ENCODE results near the gene SRD5A1. TPM values are rescaled to one million over a fixed set of nuclear protein-coding genes. Genes with fewer than 3 reads are reported as not detected.
A peak's percentile ranks its signal among the peaks of the same experiment; 100 is the strongest.

Gene SRD5A1
- total and polyA plus RNA-seq, 4 donors: 2.5 to 7.7 (median 4.7) TPM

GRCh38 chr5:6715758-6716628 is 82.8 kb downstream of the SRD5A1 start:
- Histone ChIP-seq H3K36me3 (ENCODE audit: control insufficient read depth in 1 of 2, insufficient read depth in 2 of 2, low read length in 1 of 2) (no peaks in the 10 kb centered on the region), H3K4me3 (ENCODE audit: low read length in 2 of 2) (peak overlapping the region; percentile 24 to 27), H3K27ac (ENCODE audit: low read depth in 1 of 2, low read length in 2 of 2) (no peak overlapping the region), H3K27me3 (ENCODE audit: control insufficient read depth in 1 of 2, insufficient read depth in 2 of 2, low read length in 1 of 2) (no peaks in the 10 kb centered on the region), H3K9me3 (ENCODE audit: control insufficient read depth, low read length) (no peaks in the 10 kb centered on the region), H3K4me1 (ENCODE audit: control insufficient read depth in 1 of 2, insufficient read depth in 2 of 2, low read length in 2 of 2) (peaks cover 7% of the 10 kb centered on the region in 2 donors)
- no peak for DNase-seq
- WGBS, 2 donors: 28 to 33% methylated on average over 17 of the region's 17 CpGs
- intact Hi-C loops (cut with DNase I): loop anchor here in 1 of 2 donors (10.0 kb wide), 3 partner anchors 261 to 1291 kb away; partner anchors contain the start of genes ICE1 and MED10
- ATAC-seq (ENCODE audit: low FRiP score): no peak

- Histone ChIP-seq H3K4me1 (ENCODE audit: control insufficient read depth in 1 of 2, insufficient read depth in 2 of 2, low read length in 2 of 2) (peaks cover 7% of the 10 kb centered on the region in 2 donors), H3K27ac (ENCODE audit: low read depth in 1 of 2, low read length in 2 of 2) (no peak overlapping the region), H3K27me3 (ENCODE audit: control insufficient read depth in 1 of 2, insufficient read depth in 2 of 2, low read length in 1 of 2) (no peaks in the 10 kb centered on the region), H3K4me3 (ENCODE audit: low read length in 2 of 2) (no peak overlapping the region), H3K36me3 (ENCODE audit: control insufficient read depth in 1 of 2, insufficient read depth in 2 of 2, low read length in 1 of 2) (no peaks in the 10 kb centered on the region), H3K9me3 (ENCODE audit: control insufficient read depth, low read length) (no peaks in the 10 kb centered on the region)
- ATAC-seq (ENCODE audit: low FRiP score) (no peak), DNase-seq (no peak)
- 54 to 64% methylated on average over 4 of the region's 4 CpGs for WGBS, 2 donors
- intact Hi-C loops (cut with DNase I): loop anchor here in 1 of 2 donors (10.0 kb wide), 3 partner anchors 262 to 1292 kb away; partner anchors contain the start of genes ICE1 and MED10
Observed at GRCh38 chr5:6716629-6717149, 83.4 kb downstream of the SRD5A1 start.

GRCh38 chr5:6717247-6717646 is 84.0 kb downstream of the SRD5A1 start:
- no peak overlapping the region for H3K27ac ChIP-seq (ENCODE audit: low read depth in 1 of 2, low read length in 2 of 2)
- no peaks in the 10 kb centered on the region for H3K9me3 ChIP-seq (ENCODE audit: control insufficient read depth, low read length)
- no peaks in the 10 kb centered on the region for H3K36me3 ChIP-seq (ENCODE audit: control insufficient read depth in 1 of 2, insufficient read depth in 2 of 2, low read length in 1 of 2)
- DNase-seq (no peak), ATAC-seq (ENCODE audit: low FRiP score) (no peak)
- H3K4me1 ChIP-seq (ENCODE audit: control insufficient read depth in 1 of 2, insufficient read depth in 2 of 2, low read length in 2 of 2): peaks cover 7% of the 10 kb centered on the region in 2 donors
- H3K4me3 ChIP-seq (ENCODE audit: low read length in 2 of 2): no peak overlapping the region
- H3K27me3 ChIP-seq (ENCODE audit: control insufficient read depth in 1 of 2, insufficient read depth in 2 of 2, low read length in 1 of 2): no peaks in the 10 kb centered on the region
- intact Hi-C loops (cut with DNase I): loop anchor here in 1 of 2 donors (10.0 kb wide), 3 partner anchors 262 to 1292 kb away; partner anchors contain the start of genes ICE1 and MED10

- intact Hi-C loops (cut with DNase I): loop anchor here in 1 of 2 donors (10.0 kb wide), 3 partner anchors 263 to 1293 kb away; partner anchors contain the start of genes ICE1 and MED10
- Histone ChIP-seq H3K4me1 (ENCODE audit: control insufficient read depth in 1 of 2, insufficient read depth in 2 of 2, low read length in 2 of 2) (peaks cover 7% of the 10 kb centered on the region in 2 donors), H3K4me3 (ENCODE audit: low read length in 2 of 2) (no peak overlapping the region), H3K27ac (ENCODE audit: low read depth in 1 of 2, low read length in 2 of 2) (no peak overlapping the region), H3K27me3 (ENCODE audit: control insufficient read depth in 1 of 2, insufficient read depth in 2 of 2, low read length in 1 of 2) (no peaks in the 10 kb centered on the region), H3K36me3 (ENCODE audit: control insufficient read depth in 1 of 2, insufficient read depth in 2 of 2, low read length in 1 of 2) (no peaks in the 10 kb centered on the region), H3K9me3 (ENCODE audit: control insufficient read depth, low read length) (no peaks in the 10 kb centered on the region)
- no peak for DNase-seq
- no peak for ATAC-seq (ENCODE audit: low FRiP score)
- 48 to 54% methylated on average over 4 of the region's 4 CpGs for WGBS, 2 donors
Observed at GRCh38 chr5:6717687-6718086, 84.4 kb downstream of the SRD5A1 start.

- ATAC-seq (ENCODE audit: low FRiP score) (no peak), DNase-seq (no peak)
- H3K27ac ChIP-seq (ENCODE audit: low read depth in 1 of 2, low read length in 2 of 2): no peak overlapping the region
- no peaks in the 10 kb centered on the region for H3K36me3 ChIP-seq (ENCODE audit: control insufficient read depth in 1 of 2, insufficient read depth in 2 of 2, low read length in 1 of 2)
- whole genome bisulfite sequencing, 2 donors: 61 to 64% methylated on average over 14 of the region's 14 CpGs
- peaks cover 7% of the 10 kb centered on the region in 2 donors for H3K4me1 ChIP-seq (ENCODE audit: control insufficient read depth in 1 of 2, insufficient read depth in 2 of 2, low read length in 2 of 2)
- intact Hi-C loops (cut with DNase I): loop anchor here in 1 of 2 donors (10.0 kb wide), 3 partner anchors 263 to 1293 kb away; partner anchors contain the start of genes ICE1 and MED10
- H3K4me3 ChIP-seq (ENCODE audit: low read length in 2 of 2): no peak overlapping the region
- H3K9me3 ChIP-seq (ENCODE audit: control insufficient read depth, low read length): no peaks in the 10 kb centered on the region
- H3K27me3 ChIP-seq (ENCODE audit: control insufficient read depth in 1 of 2, insufficient read depth in 2 of 2, low read length in 1 of 2): no peaks in the 10 kb centered on the region
Observed at GRCh38 chr5:6718161-6718681, 85.0 kb downstream of the SRD5A1 start.

- DNase-seq (no peak), ATAC-seq (ENCODE audit: low FRiP score) (no peak)
- no peaks in the 10 kb centered on the region for H3K9me3 ChIP-seq (ENCODE audit: control insufficient read depth, low read length)
- WGBS, 2 donors: 28 to 41% methylated on average over 5 of the region's 5 CpGs
- no peak overlapping the region for H3K4me3 ChIP-seq (ENCODE audit: low read length in 2 of 2)
- no peak overlapping the region for H3K27ac ChIP-seq (ENCODE audit: low read depth in 1 of 2, low read length in 2 of 2)
- intact Hi-C loops (cut with DNase I): loop anchor here in 1 of 2 donors (10.0 kb wide), 3 partner anchors 264 to 1294 kb away; partner anchors contain the start of genes ICE1 and MED10
- no peaks in the 10 kb centered on the region for H3K36me3 ChIP-seq (ENCODE audit: control insufficient read depth in 1 of 2, insufficient read depth in 2 of 2, low read length in 1 of 2)
- H3K4me1 ChIP-seq (ENCODE audit: control insufficient read depth in 1 of 2, insufficient read depth in 2 of 2, low read length in 2 of 2): peaks cover 7% of the 10 kb centered on the region in 2 donors
- H3K27me3 ChIP-seq (ENCODE audit: control insufficient read depth in 1 of 2, insufficient read depth in 2 of 2, low read length in 1 of 2): no peaks in the 10 kb centered on the region
Observed at GRCh38 chr5:6718718-6719117, 85.5 kb downstream of the SRD5A1 start.

- no peak for DNase-seq
- H3K4me3 ChIP-seq (ENCODE audit: low read length in 2 of 2): no peak overlapping the region
- H3K27me3 ChIP-seq (ENCODE audit: control insufficient read depth in 1 of 2, insufficient read depth in 2 of 2, low read length in 1 of 2): no peaks in the 10 kb centered on the region
Observed at GRCh38 chr5:6719417-6719816, 86.2 kb downstream of the SRD5A1 start.

GRCh38 chr5:6719896-6720560 is 86.8 kb downstream of the SRD5A1 start:
- Histone ChIP-seq H3K27ac (ENCODE audit: low read depth in 1 of 2, low read length in 2 of 2) (no peak overlapping the region), H3K4me1 (ENCODE audit: control insufficient read depth in 1 of 2, insufficient read depth in 2 of 2, low read length in 2 of 2) (peaks cover 7% of the 10 kb centered on the region in 2 donors), H3K4me3 (ENCODE audit: low read length in 2 of 2) (no peak overlapping the region), H3K36me3 (ENCODE audit: control insufficient read depth in 1 of 2, insufficient read depth in 2 of 2, low read length in 1 of 2) (no peaks in the 10 kb centered on the region), H3K27me3 (ENCODE audit: control insufficient read depth in 1 of 2, insufficient read depth in 2 of 2, low read length in 1 of 2) (no peaks in the 10 kb centered on the region), H3K9me3 (ENCODE audit: control insufficient read depth, low read length) (no peaks in the 10 kb centered on the region)
- no peak for ATAC-seq (ENCODE audit: low FRiP score)
- intact Hi-C loops (cut with DNase I): loop anchor here in 1 of 2 donors (10.0 kb wide), 3 partner anchors 265 to 1295 kb away; partner anchors contain the start of genes ICE1 and MED10
- no peak for DNase-seq
- WGBS, 2 donors: 60 to 66% methylated on average over 5 of the region's 5 CpGs

More at GRCh38 chr5:6719417-6719816, 86.2 kb downstream of the SRD5A1 start:
- intact Hi-C loops (cut with DNase I): loop anchor here in 1 of 2 donors (10.0 kb wide), 3 partner anchors 265 to 1295 kb away; partner anchors contain the start of genes ICE1 and MED10
- Histone ChIP-seq H3K4me1 (ENCODE audit: control insufficient read depth in 1 of 2, insufficient read depth in 2 of 2, low read length in 2 of 2) (peaks cover 7% of the 10 kb centered on the region in 2 donors), H3K9me3 (ENCODE audit: control insufficient read depth, low read length) (no peaks in the 10 kb centered on the region), H3K36me3 (ENCODE audit: control insufficient read depth in 1 of 2, insufficient read depth in 2 of 2, low read length in 1 of 2) (no peaks in the 10 kb centered on the region), H3K27ac (ENCODE audit: low read depth in 1 of 2, low read length in 2 of 2) (no peak overlapping the region)
- 82 to 88% methylated on average over 5 of the region's 5 CpGs for WGBS, 2 donors
- no peak for ATAC-seq (ENCODE audit: low FRiP score)
